A549 (cell line): ENCODE data around the gene TMEM9. TPM values are rescaled to one million over a fixed set of nuclear protein-coding genes. Genes with fewer than 3 reads are reported as not detected.

Source experiments
- ATAC-seq, 2 experiments: fragments of 200-7000 bp in 1 of 2; fragments of >200 bp in 1 of 2; cut with Nextera tagmentation in 1 of 2; cut with Tn5 transposase in 1 of 2; 3 replicates each; pipeline versions ENCODE4 v1.8.0 to v1.9.1; 2018 to 2020; ENCODE audit warnings: mild to moderate bottlenecking in 1 of 2, moderate library complexity in 1 of 2
- CTCF ChIA-PET: fragments of 300-600 bp; sonication (Branson Sonifier 250); formaldehyde crosslinking; extraction: SDS; loops from one replicate; lab custom pipeline; 2021; ENCODE audit warnings: antibody characterized with exemption, inconsistent platforms; lab: Yijun Ruan, JAX
- POLR2A ChIA-PET: fragments of 350-600 bp; formaldehyde crosslinking; extraction: SDS; loops from one replicate; lab custom pipeline; 2021; ENCODE audit warnings: antibody characterized with exemption, inconsistent platforms; lab: Yijun Ruan, JAX
- DNase-seq, 2 experiments: peaks; one replicate each; pipeline versions ENCODE4 v3.0.0 to v3.0.0-alpha.2; 2011 to 2016; ENCODE audit warnings: low read depth in 1 of 2, low spot score in 1 of 2
- FAIRE-seq: peaks from 2 replicates; lab custom pipeline; 2011; peaks lifted over from hg19 to GRCh38; lab: Jason Lieb, UNC
- H3K27ac ChIP-seq, 2 experiments: fragments of >200 bp; sonication (Bioruptor Twin); formaldehyde crosslinking; 3 replicates each; pipeline ENCODE4 v1.5.1; 2016 to 2017
- H3K4me1 ChIP-seq: fragments of >200 bp; sonication (Bioruptor Twin); formaldehyde crosslinking; 3 replicates; pipeline ENCODE4 v1.6.1; 2016
- H3K4me2 ChIP-seq: fragments of >200 bp; sonication (Bioruptor Twin); formaldehyde crosslinking; 3 replicates; pipeline ENCODE4 v1.6.1; 2016
- H3K4me3 ChIP-seq: fragments of >200 bp; sonication (Bioruptor Twin); formaldehyde crosslinking; 3 replicates; pipeline ENCODE4 v1.5.1; 2016
- H3K9me3 ChIP-seq: fragments of >200 bp; sonication (Bioruptor Twin); formaldehyde crosslinking; 3 replicates; pipeline ENCODE4 v1.6.1; 2016
- CHD2 ChIP-seq: fragments of 150-350 bp; IDR thresholded peaks from 2 replicates; pipeline ENCODE4 v1.6.1; 2014; ENCODE audit warnings: low read length; ENCODE audit not compliant: partially characterized antibody
- EHMT2 ChIP-seq: fragments of 200-600 bp; sonication (generic); IDR thresholded peaks from 2 replicates; pipeline ENCODE4 v1.6.1; 2016; ENCODE audit warnings: antibody characterized with exemption, low read depth, mild to moderate bottlenecking, moderate library complexity
- ESRRA ChIP-seq: fragments of 150-350 bp; IDR thresholded peaks from 2 replicates; pipeline ENCODE4 v1.6.1; 2014; ENCODE audit warnings: mild to moderate bottlenecking, low read length, borderline replicate concordance
- FOSL2 ChIP-seq, 2 experiments: fragments of 450-650 bp in 1 of 2; fragments of >200 bp in 1 of 2; sonication (Bioruptor Twin) in 1 of 2; formaldehyde crosslinking; IDR thresholded peaks; 2 replicates each; pipeline versions ENCODE4 v1.5.0 to v1.6.1; 2016 to 2020; ENCODE audit warnings: mild to moderate bottlenecking in 1 of 2, moderate library complexity in 1 of 2
- GATA3 ChIP-seq: IDR thresholded peaks from 2 replicates; pipeline ENCODE4 v1.6.1; 2012; ENCODE audit warnings: borderline replicate concordance
- HES2 ChIP-seq: fragments of >200 bp; sonication (Bioruptor Twin); formaldehyde crosslinking; IDR thresholded peaks from 2 replicates; pipeline ENCODE4 v1.6.1; 2016
- HEYL ChIP-seq: fragments of 250-450 bp; sonication (Bioruptor Pico); IDR thresholded peaks from 2 replicates; pipeline ENCODE4 v1.8.0; 2021; ENCODE audit warnings: mild to moderate bottlenecking, moderate library complexity
- HOXB13 ChIP-seq: fragments of 250-450 bp; sonication (Bioruptor Pico); IDR thresholded peaks from 2 replicates; pipeline ENCODE4 v1.5.0; 2020; ENCODE audit warnings: low read depth, mild to moderate bottlenecking, moderate library complexity
- KDM5A ChIP-seq: fragments of 200-600 bp; sonication (generic); IDR thresholded peaks from 2 replicates; pipeline ENCODE4 v1.6.1; 2016; ENCODE audit warnings: antibody characterized with exemption, mild to moderate bottlenecking
- MAX ChIP-seq: IDR thresholded peaks from 2 replicates; pipeline ENCODE4 v1.6.1; 2012
- NFE2L2 ChIP-seq: fragments of 150-350 bp; conservative IDR thresholded peaks from 2 replicates; pipeline ENCODE4 v1.6.1; 2014; ENCODE audit warnings: low read length
- NPAS2 ChIP-seq: fragments of 250-450 bp; sonication (Bioruptor Pico); IDR thresholded peaks from 2 replicates; pipeline ENCODE4 v1.8.0; 2022; ENCODE audit warnings: mild to moderate bottlenecking, moderate library complexity, borderline replicate concordance
- NR3C1 ChIP-seq: fragments of >200 bp; sonication (Bioruptor Twin); formaldehyde crosslinking; IDR thresholded peaks from 3 replicates; pipeline ENCODE4 v1.6.1; 2017
- PBX3 ChIP-seq: IDR thresholded peaks from 2 replicates; pipeline ENCODE4 v1.6.1; 2012
- POLR2A ChIP-seq: IDR thresholded peaks from 2 replicates; pipeline ENCODE4 v1.6.1; 2012; ENCODE audit warnings: mild to moderate bottlenecking, low read length
- RARB ChIP-seq: fragments of 250-450 bp; sonication (Bioruptor Pico); IDR thresholded peaks from 2 replicates; pipeline ENCODE4 v1.8.0; 2021; ENCODE audit warnings: mild to moderate bottlenecking, moderate library complexity
- REST ChIP-seq: fragments of 200-600 bp; sonication (generic); IDR thresholded peaks from 2 replicates; pipeline ENCODE4 v1.6.1; 2016; ENCODE audit warnings: antibody characterized with exemption, mild to moderate bottlenecking, moderate library complexity
- RFX5 ChIP-seq: fragments of 450-650 bp; IDR thresholded peaks from 2 replicates; pipeline ENCODE4 v1.7.1; 2014; ENCODE audit warnings: antibody characterized with exemption, mild to moderate bottlenecking, moderate library complexity
- SREBF2 ChIP-seq: fragments of 450-650 bp; IDR thresholded peaks from 2 replicates; pipeline ENCODE4 v1.6.1; 2014; ENCODE audit warnings: mild to moderate bottlenecking, moderate library complexity
- TP53 ChIP-seq: fragments of 250-450 bp; sonication (Bioruptor Pico); IDR thresholded peaks from 2 replicates; pipeline ENCODE4 v1.5.0; 2021; ENCODE audit warnings: mild to moderate bottlenecking, moderate library complexity
- USF2 ChIP-seq: fragments of 450-650 bp; IDR thresholded peaks from 2 replicates; pipeline ENCODE4 v1.6.1; 2014; ENCODE audit warnings: antibody characterized with exemption
- ZFP36 ChIP-seq: fragments of 450-650 bp; IDR thresholded peaks from 2 replicates; pipeline ENCODE4 v1.6.1; 2014; ENCODE audit warnings: borderline replicate concordance; ENCODE audit not compliant: partially characterized antibody
- ZSCAN20 ChIP-seq: fragments of 250-450 bp; sonication (Bioruptor Pico); IDR thresholded peaks from 2 replicates; pipeline ENCODE4 v1.8.0; 2022; ENCODE audit warnings: mild to moderate bottlenecking, moderate library complexity
- WGBS: methylation state at CpG from one replicate; pipeline ENCODE4 v1.1.6; 2017; ENCODE audit errors: missing lambda C conversion rate; 5-methylcytosine and 5-hydroxymethylcytosine counted together
- polyA plus RNA-seq, 4 experiments: library from polyadenylated mRNA; depleted of rRNA in 3 of 4; stranded (reverse); fragments of >200 nt; fragmentation: RNase III in 1 of 4; extraction: RNeasy Plus Mini Kit Qiagen cat#74134 plus additional on column Dnase treatment in 1 of 4; gene quantifications; 2 replicates in 3 of 4; 3 replicates in 1 of 4; pipeline ENCODE4 v1.2.3, GENCODE V29; 2011 to 2017

Gene TMEM9
- polyA plus RNA-seq, 2 of the 4 experiments (the other 2 are of a cell fraction): 86.8 to 97.0 TPM

GRCh38 chr1:201190005-201190404 lies 35.7 kb upstream of the TMEM9 start:
- FAIRE-seq (no peak), ATAC-seq (no peak), DNase-seq (no peak)
- Histone ChIP-seq H3K27ac (no peak overlapping the region; a peak in 1 of 6 replicates), H3K9me3 (no peaks in the 10 kb centered on the region), H3K4me1 (peaks cover 10% of the 10 kb centered on the region; the same call in 2 of the 3 replicates), H3K4me3 (no peak overlapping the region), H3K4me2 (no peak overlapping the region)
- CTCF ChIA-PET: interaction anchor here (0.9 to 1.8 kb wide), 6 partner anchors 11 to 219 kb away, joined by 3 to 7 read pairs (median 4); no protein-coding TSS in a partner anchor
- WGBS: 93% methylated on average over 6 of the region's 6 CpGs
- POLR2A ChIA-PET: no interaction called here
- TF ChIP-seq EHMT2 (no peak), HEYL (CRISPR knock-in tag) (no peak), GATA3 (no peak), RARB (CRISPR knock-in tag) (no peak), ZFP36 (no peak)
- TF ChIP-seq, all 56 proteins: peak for 0

GRCh38 chr1:201189085-201189484 lies 34.8 kb upstream of the TMEM9 start:
- WGBS: 69% methylated on average over 2 of the region's 2 CpGs
- no peak overlapping the region for H3K4me2 ChIP-seq
- H3K4me1 ChIP-seq: peaks cover 15% of the 10 kb centered on the region; the same call in 2 of the 3 replicates
- no peak overlapping the region for H3K4me3 ChIP-seq
- H3K27ac ChIP-seq: no peak overlapping the region
- ATAC-seq (no peak), FAIRE-seq (no peak), DNase-seq (no peak)
- TF ChIP-seq FOSL2 (IDR thresholded peaks at IDR 0.05): no peak
- TF ChIP-seq FOSL2 (CRISPR knock-in tag; IDR thresholded peaks at IDR 0.05): no peak
- no peak for TF ChIP-seq PBX3
- TF ChIP-seq NPAS2 (CRISPR knock-in tag): no peak
- TF ChIP-seq RFX5: no peak
- TF ChIP-seq ZSCAN20 (CRISPR knock-in tag): no peak
- TF ChIP-seq REST: no peak
- TF ChIP-seq MAX: no peak
- TF ChIP-seq USF2: no peak
- TF ChIP-seq HOXB13 (CRISPR knock-in tag): no peak
- TF ChIP-seq TP53 (CRISPR knock-in tag): no peak
- TF ChIP-seq KDM5A: no peak
- no peak for TF ChIP-seq ESRRA
- TF ChIP-seq POLR2A: no peak
- no peak for TF ChIP-seq CHD2
- TF ChIP-seq NR3C1: no peak
- TF ChIP-seq SREBF2: no peak
- no peak for TF ChIP-seq NFE2L2
- TF ChIP-seq HES2: no peak
- ChIA-PET CTCF (interaction anchor here (1.8 kb wide), 1 partner anchor 18 kb away, joined by 4 read pairs; no protein-coding TSS in a partner anchor), POLR2A (no interaction called here)
- H3K9me3 ChIP-seq: no peaks in the 10 kb centered on the region
